OCI-M2 (cell line): ENCODE results near the gene MYO5A.
A peak's percentile ranks its signal among the peaks of the same experiment; 100 is the strongest.

ENCODE experiments used
- DNase-seq: peaks from one replicate; lab custom pipeline; 2025; ENCODE audit not compliant: unreplicated experiment; lab: John Stamatoyannopoulos, UW

Gene MYO5A

GRCh38 chr15:52424856-52425431 lies 103.7 kb downstream of the MYO5A start:
- DNase-seq, result no peak

GRCh38 chr15:52423852-52424251 lies 104.8 kb downstream of the MYO5A start:
- no peak for DNase-seq

- DNase-seq, result no peak
Measured at GRCh38 chr15:52422001-52422400, 106.7 kb downstream of the MYO5A start.

- no peak for DNase-seq
Measured at GRCh38 chr15:52421029-52421428, 107.7 kb downstream of the MYO5A start.

GRCh38 chr15:52419494-52419893 lies 109.2 kb downstream of the MYO5A start:
- no peak for DNase-seq

- DNase-seq, result no peak
Measured at GRCh38 chr15:52417957-52418356, 110.7 kb downstream of the MYO5A start.

GRCh38 chr15:52417521-52417920 lies 111.2 kb downstream of the MYO5A start:
- DNase-seq, result no peak

GRCh38 chr15:52416566-52416965 lies 112.1 kb downstream of the MYO5A start:
- peak; percentile 16 for DNase-seq

- no peak for DNase-seq
Measured at GRCh38 chr15:52415628-52416027, 113.1 kb downstream of the MYO5A start.

GRCh38 chr15:52414936-52415335 lies 113.7 kb downstream of the MYO5A start:
- DNase-seq, result no peak

GRCh38 chr15:52408823-52409222 lies 119.9 kb downstream of the MYO5A start:
- no peak for DNase-seq

GRCh38 chr15:52407374-52407773 lies 121.3 kb downstream of the MYO5A start:
- DNase-seq, result no peak

- DNase-seq, result no peak
Measured at GRCh38 chr15:52406601-52407000, 122.1 kb downstream of the MYO5A start.

GRCh38 chr15:52405856-52406255 lies 122.8 kb downstream of the MYO5A start:
- no peak for DNase-seq

GRCh38 chr15:52397118-52397517 lies 131.6 kb downstream of the MYO5A start:
- DNase-seq, result no peak

- no peak for DNase-seq
Measured at GRCh38 chr15:52394118-52394517, 134.6 kb downstream of the MYO5A start.

GRCh38 chr15:52392008-52392687 lies 136.5 kb downstream of the MYO5A start:
- DNase-seq, result no peak

GRCh38 chr15:52391069-52391468 lies 137.6 kb downstream of the MYO5A start:
- DNase-seq, result no peak

GRCh38 chr15:52385670-52386069 lies 143.0 kb downstream of the MYO5A start:
- DNase-seq, result no peak

- no peak for DNase-seq
Measured at GRCh38 chr15:52383100-52383588, 145.5 kb downstream of the MYO5A start.

- no peak for DNase-seq
Measured at GRCh38 chr15:52382647-52383046, 146.0 kb downstream of the MYO5A start.

GRCh38 chr15:52379395-52380106 lies 149.1 kb downstream of the MYO5A start:
- DNase-seq, result no peak
